ENCODE measurements around the gene KLF2.

DNA sequence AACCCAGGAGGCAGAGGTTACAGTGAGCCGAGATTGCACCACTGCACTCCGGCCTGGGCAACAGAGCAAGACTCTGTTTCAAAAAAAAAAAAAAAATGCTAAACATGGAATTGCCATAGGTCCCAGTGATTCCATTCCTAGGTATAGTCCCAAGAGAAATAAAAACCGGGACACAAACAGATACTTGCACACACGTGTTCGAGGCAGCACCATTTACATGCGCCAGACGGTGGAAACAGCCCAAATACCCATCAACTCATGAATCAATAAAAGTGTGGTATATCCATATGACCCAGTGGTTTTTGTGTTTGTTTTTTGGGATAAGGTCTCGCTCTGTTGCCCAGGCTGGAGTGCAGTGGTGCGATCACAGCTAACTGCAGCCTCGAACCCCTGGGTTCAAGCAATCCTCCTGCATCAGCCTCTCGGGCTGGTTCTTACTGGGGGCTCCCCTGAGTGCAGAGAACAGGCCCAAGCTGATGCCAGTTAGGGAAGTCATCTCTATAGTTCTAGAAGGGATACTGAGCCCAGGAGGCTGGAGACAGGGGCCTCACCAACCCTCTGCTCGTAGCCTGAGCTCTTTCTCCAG is 8.5 kb downstream of the KLF2 start:
- TF ChIP-seq NFE2L2 (IDR thresholded peaks at IDR 0.05; ENCODE audit: low read length) (no peak), CHD2 (IDR thresholded peaks at IDR 0.05; ENCODE audit: low read depth, low read length) (no peak), ZNF597 (CRISPR knock-in tag; IDR thresholded peaks at IDR 0.05) (no peak), POLR2AphosphoS5 (IDR thresholded peaks at IDR 0.05; ENCODE audit: low read depth, low read length) (no peak), IRF2 (CRISPR knock-in tag; IDR thresholded peaks at IDR 0.05) (no peak), CREB3 (CRISPR knock-in tag; IDR thresholded peaks at IDR 0.05) (no peak), SMAD1 (CRISPR knock-in tag; IDR thresholded peaks at IDR 0.05; ENCODE audit: borderline replicate concordance, low read depth) (no peak), ZSCAN21 (CRISPR knock-in tag; IDR thresholded peaks at IDR 0.05; ENCODE audit: borderline replicate concordance) (no peak), AGO2 (optimal IDR thresholded peaks at IDR 0.05; ENCODE audit: low read depth, low read length) (no peak), ZNF674 (CRISPR knock-in tag; IDR thresholded peaks at IDR 0.05; ENCODE audit: low read depth) (no peak), TCF7 (IDR thresholded peaks at IDR 0.05; ENCODE audit: low read depth) (no peak)

Data from HepG2 (cell line).